ENCODE measurements around the gene PARP2.
"Not testable (repeated sequence)": the region's sequence is repeated elsewhere in the genome, so short reads cannot be mapped to it uniquely, and the experiment has no call there.

The PARP2 gene

GRCh38 chr14:20343092-20343861 lies at the start of gene PARP2:
PARP2 (plus strand) TSS chr14:20343635; CDS start chr14:20343642, 7 bp downstream.
- peak; percentile 99 for DNase-seq (ENCODE audit: low spot score)

GRCh38 chr14:20294636-20295035 lies 48.8 kb upstream of the PARP2 start:
- DNase-seq (ENCODE audit: low spot score): no peak

- no peak for DNase-seq (ENCODE audit: low spot score)
Measured at GRCh38 chr14:20295067-20295466, 48.4 kb upstream of the PARP2 start.

DNA sequence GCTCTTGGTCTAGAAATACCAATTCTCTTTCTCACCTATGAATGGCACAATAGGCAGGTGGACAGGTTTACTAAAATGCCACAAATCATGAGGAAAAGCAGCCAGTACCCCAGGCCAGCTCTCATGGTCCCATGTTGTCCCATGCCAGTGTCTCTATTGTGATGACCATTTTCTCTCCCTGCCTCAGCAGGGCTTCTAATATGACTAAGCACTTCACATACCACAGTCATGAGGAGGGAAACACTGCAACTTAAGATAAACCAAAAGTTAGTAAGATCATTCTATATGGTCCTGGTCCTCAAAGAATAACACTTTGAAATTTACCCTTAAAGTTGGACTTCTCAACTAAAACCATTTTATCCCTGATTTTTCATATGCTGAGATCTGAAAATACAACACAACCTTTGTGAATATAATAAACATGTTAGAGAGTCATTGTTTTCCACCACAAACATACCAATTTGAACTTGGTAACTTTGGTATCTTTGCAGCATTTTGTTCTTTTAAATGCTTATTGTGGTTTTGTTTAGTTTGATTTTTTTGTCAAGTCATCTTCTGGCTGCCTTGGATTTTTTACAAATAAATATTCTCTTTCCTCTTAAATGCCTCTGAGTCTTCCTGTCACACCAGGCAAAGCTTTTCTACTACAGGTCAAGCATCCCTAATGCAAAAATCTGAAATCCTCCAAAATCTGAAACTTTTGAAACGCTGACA lies 41.2 kb upstream of the PARP2 start:
- no peak for DNase-seq (ENCODE audit: low spot score)

- peak; percentile 83 for DNase-seq (ENCODE audit: low spot score)
Measured at GRCh38 chr14:20305265-20306078, 38.0 kb upstream of the PARP2 start, which contains the start of gene TTC5. TTC5 (minus strand) TSS chr14:20305951; CDS start chr14:20305937, 14 bp downstream.

- no peak for DNase-seq (ENCODE audit: low spot score)
Measured at GRCh38 chr14:20306079-20306423, 37.4 kb upstream of the PARP2 start.

DNA sequence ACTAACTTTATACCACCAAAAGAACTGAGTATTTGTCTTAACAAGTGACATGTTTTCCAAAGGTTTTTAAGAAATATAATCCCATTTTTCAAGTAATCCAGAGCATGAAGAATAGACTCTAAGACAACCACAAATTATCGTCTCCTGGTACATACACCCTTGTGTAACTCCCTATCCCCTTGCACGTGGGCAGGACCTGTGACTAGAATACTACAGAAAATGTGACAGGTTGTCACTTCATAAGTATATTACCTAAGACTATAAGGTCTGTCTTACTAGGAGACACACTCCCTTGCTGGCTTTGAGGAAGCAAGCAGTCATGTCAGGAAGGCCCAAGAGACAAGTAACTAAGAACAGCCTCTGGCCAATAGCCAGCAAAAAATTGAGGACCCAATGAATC lies 29.4 kb upstream of the PARP2 start:
- no peak for DNase-seq (ENCODE audit: low spot score)

DNA sequence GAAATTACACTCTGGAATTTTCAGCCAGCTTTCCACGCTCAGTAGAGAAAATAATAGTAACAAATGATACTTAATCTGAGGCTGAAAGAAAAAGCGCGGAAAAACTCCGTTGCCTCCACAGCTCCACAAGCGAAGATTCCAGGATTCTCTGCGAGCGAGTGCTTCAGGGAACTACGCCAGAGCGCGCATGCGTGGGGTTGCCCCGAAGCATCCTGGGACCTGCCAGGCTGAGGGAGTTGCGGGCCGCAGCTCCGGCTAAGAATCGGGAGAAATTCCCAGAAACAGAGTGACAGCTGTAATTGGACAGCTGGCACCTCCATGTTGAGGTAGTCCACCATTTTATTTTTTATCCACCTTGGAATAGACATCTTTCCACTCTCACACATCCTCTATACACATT lies 25.7 kb upstream of the PARP2 start:
- no peak for DNase-seq (ENCODE audit: low spot score)

DNA sequence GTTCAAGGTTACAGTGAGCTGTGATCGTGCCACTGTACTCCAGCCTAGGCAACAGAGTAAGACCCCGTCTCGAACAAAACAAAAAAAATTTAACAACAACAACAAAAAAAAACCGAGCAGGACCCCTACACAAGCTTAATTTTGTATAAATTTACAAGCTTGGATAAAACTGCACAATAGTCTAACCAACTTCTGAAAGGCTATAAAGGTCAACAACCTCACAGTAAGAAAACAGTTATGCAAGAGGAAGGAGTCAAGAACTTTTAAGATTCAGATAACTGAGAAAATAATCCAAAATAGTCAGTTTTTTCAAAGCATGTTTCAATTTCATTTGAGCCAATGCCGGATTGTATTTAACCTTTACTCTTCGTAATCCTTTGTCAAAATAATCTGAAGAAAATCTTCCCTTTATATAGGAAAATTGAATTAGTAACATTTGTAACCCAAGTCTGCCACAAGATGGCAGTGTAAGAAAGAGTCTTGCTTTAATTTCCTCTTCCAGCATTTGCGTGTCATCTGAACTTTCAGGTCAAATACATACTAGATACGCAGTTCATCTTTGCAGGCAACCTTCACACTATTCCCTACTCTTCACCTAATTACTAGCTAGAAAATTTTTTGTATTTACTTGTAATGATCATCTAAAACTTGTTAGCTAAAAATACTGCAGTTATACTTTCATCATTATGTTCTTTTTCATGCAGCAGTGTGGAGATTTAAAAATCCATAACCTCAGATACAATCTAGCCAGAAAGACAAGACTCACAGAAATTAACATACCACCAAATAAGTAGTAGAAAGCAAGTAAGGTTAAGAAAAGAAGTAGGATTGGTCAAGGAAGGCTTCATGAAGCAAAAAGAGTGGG lies 16.2 kb upstream of the PARP2 start:
- peak; percentile 59 for DNase-seq (ENCODE audit: low spot score)

DNA sequence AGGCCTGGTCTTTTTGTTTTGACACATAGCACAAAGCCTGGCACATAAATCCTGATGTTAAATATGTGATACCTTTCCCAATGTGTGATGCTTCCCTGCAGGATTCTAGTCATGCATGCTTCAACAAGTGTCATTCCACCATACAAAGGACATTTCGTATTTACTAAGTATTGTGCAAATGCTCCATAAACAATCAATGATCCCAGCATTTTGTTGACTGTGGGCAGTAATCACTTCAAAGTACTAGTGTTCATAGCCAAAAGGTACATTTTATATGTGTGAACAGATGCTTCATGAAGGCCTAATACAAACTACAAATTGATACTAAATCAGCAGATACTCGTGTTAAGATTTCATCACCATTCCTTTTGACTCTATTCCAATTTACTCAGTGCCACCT lies 14.7 kb upstream of the PARP2 start:
- no peak for DNase-seq (ENCODE audit: low spot score)

GRCh38 chr14:20329355-20329754 lies 14.1 kb upstream of the PARP2 start:
- no peak for DNase-seq (ENCODE audit: low spot score)

DNA sequence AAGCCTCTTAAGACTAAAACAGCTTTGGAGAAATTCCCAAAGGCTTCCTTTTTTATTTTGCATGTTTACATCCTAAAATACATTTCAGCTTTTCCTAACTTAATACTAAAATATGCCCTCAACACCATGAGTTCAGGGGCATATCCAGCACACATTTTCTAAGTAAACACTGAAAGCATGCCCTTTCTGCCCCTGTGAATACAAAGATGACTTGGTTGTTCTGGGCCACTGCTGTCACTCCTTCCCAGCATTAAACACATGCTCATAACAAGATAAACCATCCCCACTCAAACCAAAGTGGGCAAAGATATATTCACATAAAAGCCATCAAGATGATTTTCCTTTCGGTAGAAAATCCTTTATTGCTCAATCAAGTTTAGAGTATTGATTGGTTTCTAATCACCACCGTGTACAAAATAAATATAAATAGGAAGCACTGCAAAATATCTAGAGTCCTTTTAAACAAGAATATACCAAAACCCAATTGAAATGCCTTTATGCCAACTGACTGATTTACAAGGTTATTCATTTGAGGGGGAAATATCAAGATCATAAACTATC lies 12.3 kb upstream of the PARP2 start:
- DNase-seq (ENCODE audit: low spot score): no peak

DNA sequence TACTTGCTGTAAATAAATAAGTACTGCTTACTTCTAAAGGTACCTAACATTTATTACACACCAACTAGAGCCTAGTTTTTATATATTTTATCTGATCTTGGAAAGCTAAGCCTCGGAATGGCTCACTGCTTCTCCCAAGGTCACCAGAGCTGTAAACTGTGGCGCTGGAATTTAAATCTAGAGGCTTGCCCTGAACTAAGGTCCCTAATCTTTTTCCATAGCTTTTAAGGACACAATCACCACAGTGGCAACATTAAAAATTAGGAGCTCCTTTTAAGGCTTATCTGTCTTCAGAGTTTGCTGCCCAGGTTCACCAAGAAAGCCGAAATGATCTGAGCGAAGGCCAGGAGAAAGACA lies 11.0 kb upstream of the PARP2 start:
- peak; percentile 39 for DNase-seq (ENCODE audit: low spot score)

- peak; percentile 83 for DNase-seq (ENCODE audit: low spot score)
Measured at GRCh38 chr14:20332788-20333493, 10.5 kb upstream of the PARP2 start, which contains the start of gene CCNB1IP1. CCNB1IP1 (minus strand) TSS chr14:20333279; CDS start chr14:20316523, 16,756 bp downstream.

GRCh38 chr14:20333494-20333841 lies 10.0 kb upstream of the PARP2 start:
- no peak for DNase-seq (ENCODE audit: low spot score)

DNA sequence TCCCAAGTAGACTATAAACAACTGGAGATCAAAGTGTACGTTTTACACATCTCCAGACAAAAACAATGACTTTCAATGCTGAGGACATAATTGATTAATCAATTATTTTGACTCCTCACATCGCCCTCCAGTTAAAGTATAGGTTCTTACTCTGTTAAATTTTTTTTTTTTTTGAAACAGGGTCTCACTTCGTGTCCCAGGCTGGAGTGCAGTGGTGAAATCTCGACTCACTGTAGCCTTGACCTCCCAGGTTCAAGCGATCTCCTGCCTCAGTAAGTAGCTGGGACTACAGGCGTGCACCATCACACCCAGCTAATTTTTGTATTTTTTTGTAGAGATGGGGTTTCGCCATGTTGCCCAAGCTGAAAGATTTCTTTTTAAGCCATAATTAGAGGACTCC lies 9.4 kb upstream of the PARP2 start:
- no peak for DNase-seq (ENCODE audit: low spot score)

DNA sequence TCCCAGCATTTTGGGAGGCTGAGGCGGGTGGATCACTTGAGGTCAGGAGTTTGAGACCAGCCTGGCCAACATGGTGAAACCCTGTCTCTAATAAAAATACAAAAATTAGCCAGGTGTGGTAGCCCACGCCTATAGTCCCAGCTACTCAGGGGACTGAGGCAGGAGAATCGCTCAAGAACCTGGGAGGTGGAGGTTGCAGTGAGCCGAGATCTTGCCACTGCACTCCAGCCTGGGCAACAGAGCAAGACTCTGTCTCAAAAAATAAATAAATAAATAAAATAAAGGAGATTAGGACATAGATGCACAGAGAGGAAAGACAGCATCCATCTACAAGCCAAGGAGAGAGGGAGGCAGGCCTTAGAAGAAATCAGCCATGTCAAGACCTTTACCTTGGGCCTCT lies 2.4 kb upstream of the PARP2 start:
- not testable (repeated sequence) for DNase-seq (ENCODE audit: low spot score)

DNA sequence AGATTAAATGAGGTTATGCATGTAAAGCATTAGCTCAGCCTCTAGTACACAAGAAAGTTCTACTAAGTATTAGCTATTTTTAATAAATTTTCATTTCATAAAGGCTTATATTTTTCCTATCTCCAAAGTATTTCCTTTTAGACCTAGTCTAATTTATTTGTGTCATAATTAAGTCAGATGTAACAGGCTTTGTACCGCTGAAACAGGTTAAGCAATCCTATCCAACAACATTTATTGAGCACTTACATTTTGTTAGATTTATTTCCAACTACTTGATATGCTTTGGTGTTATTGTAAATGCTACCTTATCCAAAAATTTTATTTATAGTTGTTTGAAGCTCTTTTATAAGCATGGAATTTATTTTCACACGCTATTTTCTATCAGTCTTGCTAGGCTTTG lies 1.8 kb upstream of the PARP2 start:
- DNase-seq (ENCODE audit: low spot score): no peak

DNA sequence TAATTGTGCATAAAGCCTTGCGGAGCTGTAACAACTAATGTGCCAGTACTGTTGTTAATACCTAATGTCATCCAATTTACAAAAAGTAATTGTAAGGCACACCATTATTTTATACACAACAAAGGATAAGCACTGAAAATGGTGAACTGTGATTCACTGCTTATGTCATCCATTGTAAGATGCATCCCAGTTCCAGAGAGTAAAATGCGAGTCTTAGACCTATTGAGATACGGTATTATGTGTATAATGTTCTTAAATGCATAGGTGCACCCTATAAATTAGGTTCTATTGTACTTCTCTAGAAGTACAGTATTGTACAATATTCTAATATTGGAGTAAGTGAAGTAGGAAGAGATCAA lies 406 bp downstream of the PARP2 start:
- peak; percentile 11 for DNase-seq (ENCODE audit: low spot score)

DNA sequence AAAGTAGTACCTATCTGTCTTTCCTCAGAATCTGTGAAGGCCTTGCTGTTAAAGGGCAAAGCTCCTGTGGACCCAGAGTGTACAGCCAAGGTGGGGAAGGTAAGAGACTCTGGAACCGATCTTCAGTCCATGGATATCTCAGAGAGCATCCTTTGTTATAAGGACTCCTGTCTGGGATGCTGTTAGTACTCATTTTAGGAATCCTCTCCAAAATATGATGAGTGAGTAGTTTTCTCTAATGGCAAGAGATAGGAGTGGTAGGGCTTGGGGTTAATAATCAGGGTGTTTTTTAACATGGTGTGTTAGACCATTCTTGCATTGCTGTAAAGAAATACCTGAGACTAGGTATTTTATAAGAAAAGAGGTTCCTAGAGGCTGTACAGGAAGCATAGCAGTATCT lies 1.9 kb downstream of the PARP2 start:
- no peak for DNase-seq (ENCODE audit: low spot score)

- DNase-seq (ENCODE audit: low spot score): no peak
Measured at GRCh38 chr14:20346713-20347112, 3.3 kb downstream of the PARP2 start.
